Ishikawa (cell line): ENCODE results near the gene DHX40.
A peak's percentile ranks its signal among the peaks of the same experiment; 100 is the strongest.

Experiments used
- CEBPB ChIP-seq: IDR thresholded peaks from 2 replicates; pipeline ENCODE4 v1.6.1; 2012
- RAD21 ChIP-seq: IDR thresholded peaks from 2 replicates; pipeline ENCODE4 v1.6.1; 2012; ENCODE audit warnings: low read depth
- YY1 ChIP-seq: IDR thresholded peaks from 2 replicates; pipeline ENCODE4 v1.6.1; 2012; ENCODE audit warnings: low read depth

DNA sequence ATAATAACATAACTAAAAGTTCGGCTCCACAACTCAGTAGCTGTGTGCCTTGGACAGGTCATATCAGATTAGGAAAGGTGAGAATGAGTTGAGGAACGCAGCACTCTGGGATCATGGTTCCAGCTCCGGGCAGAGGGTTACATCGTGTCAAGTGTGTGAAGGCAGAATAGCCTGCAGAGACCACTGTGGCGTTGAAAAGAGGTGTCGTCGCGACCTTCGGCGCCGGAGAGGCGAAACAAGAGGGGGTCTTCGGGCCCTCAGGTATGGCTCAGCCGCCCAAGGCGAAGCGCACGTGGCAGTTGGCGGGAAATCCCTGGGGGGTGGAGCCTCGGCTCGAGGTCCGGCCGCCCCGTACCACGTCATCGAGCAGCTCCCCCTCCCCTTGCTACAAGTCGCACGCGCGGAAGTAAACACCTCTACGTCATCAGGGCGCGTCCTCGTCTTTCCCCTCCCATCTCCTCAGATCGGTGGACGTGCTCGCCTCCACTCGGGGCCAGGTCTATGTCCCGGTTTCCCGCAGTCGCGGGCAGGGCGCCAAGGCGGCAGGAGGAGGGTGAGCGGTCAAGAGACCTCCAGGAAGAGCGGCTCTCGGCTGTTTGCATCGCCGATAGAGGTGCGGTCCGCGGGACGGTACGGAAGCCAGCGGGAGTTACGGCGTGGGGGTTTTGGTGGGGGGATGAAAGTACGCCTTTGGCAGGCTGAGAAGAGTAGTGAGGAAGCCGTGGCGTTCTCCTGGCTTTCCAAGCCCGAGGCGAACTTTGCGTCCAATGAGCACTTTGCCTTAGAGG lies at the start of gene DHX40:
- TF ChIP-seq YY1 (peak; percentile 47; the same call in 1 of the 2 replicates), CEBPB (no peak), RAD21 (no peak)
